Measurements from ENCODE around the gene LRRC51.

LRRC51 gene

DNA sequence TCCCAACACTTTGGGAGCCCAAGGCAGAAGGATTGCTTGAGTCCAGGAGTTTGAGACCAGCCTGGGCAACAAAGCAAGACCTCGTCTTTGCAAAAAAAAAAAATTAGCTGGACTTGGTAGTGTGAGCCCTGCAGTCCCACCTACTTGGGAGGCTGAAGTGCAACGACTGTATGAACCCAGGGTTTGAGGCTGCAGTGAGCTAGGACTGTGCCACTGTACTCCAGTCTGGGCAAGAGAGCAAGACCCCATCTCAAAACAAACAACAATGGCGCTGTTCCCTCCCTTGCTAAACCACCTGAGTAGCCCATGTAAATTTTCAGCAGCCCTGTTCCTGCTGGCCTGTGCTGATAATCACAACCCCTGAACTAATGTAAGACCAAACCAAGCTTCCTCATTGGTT lies 19.4 kb downstream of the LRRC51 start:
- DNase-seq (ENCODE audit: extremely low read depth, low read depth): no peak
- TF ChIP-seq, protein P1, sequence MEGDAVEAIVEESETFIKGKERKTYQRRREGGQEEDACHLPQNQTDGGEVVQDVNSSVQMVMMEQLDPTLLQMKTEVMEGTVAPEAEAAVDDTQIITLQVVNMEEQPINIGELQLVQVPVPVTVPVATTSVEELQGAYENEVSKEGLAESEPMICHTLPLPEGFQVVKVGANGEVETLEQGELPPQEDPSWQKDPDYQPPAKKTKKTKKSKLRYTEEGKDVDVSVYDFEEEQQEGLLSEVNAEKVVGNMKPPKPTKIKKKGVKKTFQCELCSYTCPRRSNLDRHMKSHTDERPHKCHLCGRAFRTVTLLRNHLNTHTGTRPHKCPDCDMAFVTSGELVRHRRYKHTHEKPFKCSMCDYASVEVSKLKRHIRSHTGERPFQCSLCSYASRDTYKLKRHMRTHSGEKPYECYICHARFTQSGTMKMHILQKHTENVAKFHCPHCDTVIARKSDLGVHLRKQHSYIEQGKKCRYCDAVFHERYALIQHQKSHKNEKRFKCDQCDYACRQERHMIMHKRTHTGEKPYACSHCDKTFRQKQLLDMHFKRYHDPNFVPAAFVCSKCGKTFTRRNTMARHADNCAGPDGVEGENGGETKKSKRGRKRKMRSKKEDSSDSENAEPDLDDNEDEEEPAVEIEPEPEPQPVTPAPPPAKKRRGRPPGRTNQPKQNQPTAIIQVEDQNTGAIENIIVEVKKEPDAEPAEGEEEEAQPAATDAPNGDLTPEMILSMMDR (IDR thresholded peaks at IDR 0.05; ENCODE audit: low read depth, low read length): no peak

DNA sequence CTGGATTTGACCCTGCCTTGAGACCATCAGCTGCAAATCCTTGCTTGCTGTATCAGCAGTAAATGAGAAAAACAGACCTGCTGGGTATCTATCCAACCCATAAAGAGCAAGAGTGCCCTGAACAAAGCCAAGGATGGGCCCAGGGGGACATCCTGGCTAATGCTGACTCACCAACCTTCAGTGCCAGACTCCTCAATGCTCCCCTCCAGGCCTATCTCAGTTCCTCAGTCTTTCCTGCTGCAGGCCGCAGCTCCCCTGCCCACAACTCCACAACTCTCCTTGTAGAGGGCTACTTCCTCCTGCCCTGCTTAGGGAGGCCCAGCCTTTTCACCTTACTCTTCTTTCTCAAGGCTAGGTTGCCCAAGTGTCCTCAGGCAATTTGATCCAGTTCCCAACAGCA lies 19.8 kb downstream of the LRRC51 start:
- DNase-seq (ENCODE audit: extremely low read depth, low read depth): no peak
- TF ChIP-seq, protein P1 (IDR thresholded peaks at IDR 0.05; ENCODE audit: low read depth, low read length): no peak

DNA sequence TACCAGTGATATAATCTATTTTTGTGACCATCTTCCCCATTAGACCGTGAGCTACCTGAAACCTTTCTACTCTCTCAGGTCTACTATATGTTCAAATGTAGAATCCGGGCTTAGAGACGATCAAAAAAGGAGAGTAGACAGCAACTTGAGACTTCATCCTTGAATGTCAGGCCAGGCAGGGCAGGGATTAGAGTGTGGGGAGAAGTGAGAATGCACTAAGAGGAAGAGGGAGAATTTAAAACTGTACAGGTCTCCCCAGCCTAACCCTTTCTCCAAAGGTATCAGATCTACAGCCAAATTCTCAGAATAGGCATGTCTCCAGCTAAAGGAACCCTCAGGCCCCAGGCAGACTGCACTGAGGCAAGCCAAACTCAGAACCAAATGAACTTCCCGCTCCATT lies 21.5 kb downstream of the LRRC51 start:
- TF ChIP-seq, protein P1 (IDR thresholded peaks at IDR 0.05; ENCODE audit: low read depth, low read length): no peak
- DNase-seq (ENCODE audit: extremely low read depth, low read depth): no peak

DNA sequence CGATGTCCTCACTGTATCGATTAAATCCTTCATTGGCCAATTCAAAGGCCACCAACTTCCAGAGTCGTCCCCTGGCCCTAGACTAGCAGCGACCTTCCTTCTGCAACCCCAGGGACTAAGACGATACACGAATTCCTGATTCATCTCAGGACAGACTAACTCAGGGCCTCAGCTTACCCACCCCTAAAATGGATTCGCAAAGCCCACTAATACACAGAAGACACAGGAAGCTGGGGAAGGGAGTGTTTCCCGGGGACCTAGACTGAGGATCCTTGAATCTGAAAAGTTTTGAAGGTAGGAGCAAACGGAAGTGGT lies 21.9 kb downstream of the LRRC51 start:
- DNase-seq (ENCODE audit: extremely low read depth, low read depth): no peak
- TF ChIP-seq, protein P1 (IDR thresholded peaks at IDR 0.05; ENCODE audit: low read depth, low read length): no peak

DNA sequence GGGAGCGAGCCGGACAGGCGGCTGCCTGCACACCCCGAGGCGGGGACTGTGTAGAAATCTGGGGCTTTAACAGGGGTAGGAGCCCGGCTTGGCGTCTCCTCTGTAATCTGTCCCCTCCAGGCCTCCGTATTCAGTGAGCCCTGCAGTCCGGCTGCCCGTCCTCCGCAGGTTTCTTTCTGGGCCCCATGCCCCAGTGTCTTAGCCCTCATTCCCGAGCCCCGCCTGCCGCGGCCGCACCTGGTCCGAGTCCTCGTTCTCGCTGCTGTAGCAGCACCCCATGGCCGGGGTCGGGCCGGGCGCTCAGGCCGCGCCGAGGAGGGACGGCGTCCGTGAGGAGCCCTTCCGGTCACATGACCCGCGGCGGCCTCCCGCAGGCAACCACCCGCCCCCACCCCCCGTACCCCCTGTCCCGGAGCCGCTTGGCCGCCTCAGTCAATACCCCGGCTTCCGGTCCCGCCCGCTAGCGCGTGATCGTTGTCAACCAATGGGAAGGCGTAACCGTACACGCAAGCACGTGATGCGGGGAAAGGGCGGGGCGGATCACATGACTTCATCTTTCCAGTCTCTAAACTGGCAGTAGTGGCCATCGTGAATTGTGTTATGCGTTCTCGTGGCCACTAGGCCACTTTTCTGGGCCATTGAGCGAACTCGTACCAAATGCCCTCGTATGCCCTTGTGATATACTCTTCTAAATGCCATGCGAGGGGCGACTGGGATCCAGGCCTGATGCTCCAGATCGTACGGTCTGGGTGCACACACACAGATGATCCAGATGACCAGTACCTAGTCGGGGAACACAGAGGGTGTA lies 22.5 kb downstream of the LRRC51 start, which contains the start of gene LAMTOR1:
Gene LAMTOR1 (minus strand): TSS at position 352 of the 808 bp plus-strand sequence. CDS start 73 bp downstream, at position 279.
- TF ChIP-seq, protein P1 (IDR thresholded peaks at IDR 0.05; ENCODE audit: low read depth, low read length): peak; percentile 25
- DNase-seq (ENCODE audit: extremely low read depth, low read depth): peak; percentile 97

DNA sequence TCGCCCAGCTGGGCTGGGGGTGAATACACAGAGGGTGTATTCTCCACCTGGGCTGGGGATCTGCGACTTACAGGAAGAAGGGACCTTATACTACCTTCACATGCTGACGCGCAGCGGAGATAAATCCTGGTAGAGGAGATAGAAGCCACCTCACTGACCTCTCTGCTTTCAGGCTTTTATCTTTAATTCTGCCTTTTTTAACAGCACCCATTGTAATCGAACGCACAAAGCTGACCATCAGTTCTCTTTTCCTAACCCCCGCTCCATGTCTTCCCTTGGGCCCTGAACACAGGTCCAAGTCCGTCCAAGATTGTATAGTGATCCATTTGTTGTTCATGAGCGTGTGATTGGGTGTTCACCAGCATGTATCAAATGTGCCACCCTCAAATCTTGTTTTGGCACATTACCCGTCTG lies 23.1 kb downstream of the LRRC51 start:
- TF ChIP-seq, protein P1 (IDR thresholded peaks at IDR 0.05; ENCODE audit: low read depth, low read length): no peak
- DNase-seq (ENCODE audit: extremely low read depth, low read depth): no peak

DNA sequence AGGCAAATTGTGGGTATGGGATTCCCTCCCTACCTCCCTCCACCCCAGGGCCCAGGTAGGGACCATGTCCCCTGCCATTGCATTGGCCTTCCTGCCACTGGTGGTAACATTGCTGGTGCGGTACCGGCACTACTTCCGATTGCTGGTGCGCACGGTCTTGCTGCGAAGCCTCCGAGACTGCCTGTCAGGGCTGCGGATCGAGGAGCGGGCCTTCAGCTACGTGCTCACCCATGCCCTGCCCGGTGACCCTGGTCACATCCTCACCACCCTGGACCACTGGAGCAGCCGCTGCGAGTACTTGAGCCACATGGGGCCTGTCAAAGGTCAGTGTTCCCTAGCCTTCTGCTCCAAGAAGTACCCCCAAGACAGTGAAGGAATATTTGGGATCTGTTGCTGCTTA lies 25.2 kb downstream of the LRRC51 start, which contains the start of gene TOMT:
Gene TOMT (plus strand): TSS at position 37 of the 400 bp plus-strand sequence. CDS start 28 bp downstream, at position 65.
- TF ChIP-seq, protein P1 (IDR thresholded peaks at IDR 0.05; ENCODE audit: low read depth, low read length): no peak

More for the DNA sequence above, 25.2 kb downstream of the LRRC51 start, which contains the start of gene TOMT:
- no peak for DNase-seq (ENCODE audit: extremely low read depth, low read depth)

All from AG09319 (cell line).